Smooth muscle cell (in vitro differentiated cells): ENCODE data around the gene GPR153. TPM values are rescaled to one million over a fixed set of nuclear protein-coding genes. Genes with fewer than 3 reads are reported as not detected.
A peak's percentile ranks its signal among the peaks of the same experiment; 100 is the strongest.

Experiments used
- DNase-seq: peaks from one replicate; lab custom pipeline; 2025; ENCODE audit not compliant: unreplicated experiment; lab: John Stamatoyannopoulos, UW
- H2AFZ ChIP-seq: fragments of 200-600 bp; sonication (generic); 2 replicates; pipeline ENCODE4 v1.6.0; 2016; ENCODE audit warnings: antibody characterized with exemption, low read depth, mild to moderate bottlenecking
- H3F3A ChIP-seq: fragments of 200-600 bp; sonication (generic); 2 replicates; pipeline ENCODE4 v1.6.0; 2017; ENCODE audit warnings: antibody characterized with exemption, low read depth
- H3K27ac ChIP-seq: fragments of 200-600 bp; sonication (generic); 2 replicates; pipeline ENCODE4 v1.5.1; 2016; ENCODE audit warnings: low read depth, mild to moderate bottlenecking
- H3K27me3 ChIP-seq: fragments of 200-600 bp; sonication (generic); 2 replicates; pipeline ENCODE4 v1.6.1; 2016; ENCODE audit warnings: low read depth, mild to moderate bottlenecking
- H3K36me3 ChIP-seq: fragments of 200-600 bp; sonication (generic); 2 replicates; pipeline ENCODE4 v1.5.1; 2016; ENCODE audit warnings: low read depth
- H3K4me1 ChIP-seq: fragments of 200-600 bp; sonication (generic); 2 replicates; pipeline ENCODE4 v1.5.1; 2016; ENCODE audit warnings: low read depth
- H3K4me2 ChIP-seq: fragments of 200-600 bp; sonication (generic); 2 replicates; pipeline ENCODE4 v1.6.0; 2016; ENCODE audit warnings: mild to moderate bottlenecking
- H3K4me3 ChIP-seq: fragments of 200-600 bp; sonication (generic); 2 replicates; pipeline ENCODE4 v1.5.1; 2016; ENCODE audit warnings: mild to moderate bottlenecking
- H3K79me2 ChIP-seq: fragments of 200-600 bp; sonication (generic); 2 replicates; pipeline ENCODE4 v1.6.0; 2016; ENCODE audit warnings: low read depth, mild to moderate bottlenecking
- H3K9ac ChIP-seq: fragments of 200-600 bp; sonication (generic); 2 replicates; pipeline ENCODE4 v1.6.0; 2016; ENCODE audit warnings: low read depth
- H3K9me3 ChIP-seq: fragments of 200-600 bp; sonication (generic); replicated peaks from 2 replicates; pipeline ENCODE4 v1.5.1; 2016; ENCODE audit warnings: low read depth
- H4K20me1 ChIP-seq: fragments of 200-600 bp; sonication (generic); 2 replicates; pipeline ENCODE4 v1.6.0; 2016; ENCODE audit warnings: low read depth
- CTCF ChIP-seq: fragments of 200-600 bp; sonication (generic); IDR thresholded peaks from 2 replicates; pipeline ENCODE4 v1.5.1; 2017; ENCODE audit warnings: borderline replicate concordance, mild to moderate bottlenecking, antibody characterized with exemption; ENCODE audit not compliant: insufficient read depth, poor library complexity, severe bottlenecking
- WGBS: methylation state at CpG from one replicate; pipeline ENCODE4 v1.1.7; 2016; ENCODE audit warnings: low lambda C conversion rate; 5-methylcytosine and 5-hydroxymethylcytosine counted together
- polyA plus RNA-seq: library from polyadenylated mRNA; unstranded; fragments of >200 nt; fragmentation: Nextera tagmentation; extraction: Ambion mirVana; gene quantifications from 2 replicates; pipeline ENCODE4 v1.2.1, GENCODE V29; 2016
- total RNA-seq: library from RNA; depleted of rRNA; stranded (reverse); fragments of >200 nt; gene quantifications from 2 replicates; pipeline ENCODE4 v1.2.3, GENCODE V29; 2014

The GPR153 gene
- total and polyA plus RNA-seq, 2 experiments from 2014 or later, result 8.2 to 15.8 TPM

GRCh38 chr1:6208723-6209660 is 51.9 kb downstream of the GPR153 start:
- no peak for DNase-seq
- Histone ChIP-seq H3K4me3 (peak overlapping the region; percentile 54), H3K27me3 (peaks cover 3% of the 10 kb centered on the region), H2AFZ (peak overlapping the region; percentile 81), H4K20me1 (no peaks in the 10 kb centered on the region), H3K36me3 (no peaks in the 10 kb centered on the region), H3K4me2 (peak overlapping the region; percentile 94), H3K27ac (no peak overlapping the region), H3K9ac (no peak overlapping the region), H3F3A (no peaks in the 10 kb centered on the region), H3K79me2 (no peaks in the 10 kb centered on the region), H3K9me3 (no peaks in the 10 kb centered on the region), H3K4me1 (peaks cover 20% of the 10 kb centered on the region)
- WGBS, result 4% methylated on average over 79 of the region's 99 CpGs
- peak; percentile 41 for TF ChIP-seq CTCF

- Histone ChIP-seq H3K27me3 (peaks cover 3% of the 10 kb centered on the region), H3K9ac (no peak overlapping the region), H3K4me3 (no peak overlapping the region), H3K4me1 (peaks cover 20% of the 10 kb centered on the region), H3F3A (no peaks in the 10 kb centered on the region), H3K36me3 (no peaks in the 10 kb centered on the region), H3K4me2 (no peak overlapping the region), H4K20me1 (no peaks in the 10 kb centered on the region), H2AFZ (no peak overlapping the region), H3K9me3 (no peaks in the 10 kb centered on the region), H3K27ac (no peak overlapping the region), H3K79me2 (no peaks in the 10 kb centered on the region)
- no peak for TF ChIP-seq CTCF
- WGBS, result 88% methylated on average over 10 of the region's 10 CpGs
- DNase-seq, result no peak
Measured at GRCh38 chr1:6207921-6208320, 53.0 kb downstream of the GPR153 start.

GRCh38 chr1:6207075-6207885 is 53.6 kb downstream of the GPR153 start:
- peak overlapping the region; percentile 63 for H3K4me3 ChIP-seq

More at GRCh38 chr1:6207075-6207885, 53.6 kb downstream of the GPR153 start:
- no peaks in the 10 kb centered on the region for H4K20me1 ChIP-seq
- H3K4me2 ChIP-seq, result no peak overlapping the region
- WGBS, result 94% methylated on average over 19 of the region's 19 CpGs
- TF ChIP-seq CTCF, result no peak
- H3K27me3 ChIP-seq, result peaks cover 3% of the 10 kb centered on the region
- H3F3A ChIP-seq, result no peaks in the 10 kb centered on the region
- H3K9me3 ChIP-seq, result no peaks in the 10 kb centered on the region
- H3K36me3 ChIP-seq, result no peaks in the 10 kb centered on the region
- no peaks in the 10 kb centered on the region for H3K79me2 ChIP-seq
- H3K9ac ChIP-seq, result no peak overlapping the region
- peaks cover 20% of the 10 kb centered on the region for H3K4me1 ChIP-seq
- no peak for DNase-seq
- no peak overlapping the region for H3K27ac ChIP-seq
- no peak overlapping the region for H2AFZ ChIP-seq
